ENCODE results near the gene KRT14.
"Not testable (repeated sequence)": the region's sequence is repeated elsewhere in the genome, so short reads cannot be mapped to it uniquely, and the experiment has no call there.

KRT14 gene

GRCh38 chr17:41627316-41628072 is 40.8 kb upstream of the KRT14 start:
- TF ChIP-seq POLR2A (IDR thresholded peaks at IDR 0.05; ENCODE audit: low read depth, low read length) (no peak), POLR2AphosphoS5 (IDR thresholded peaks at IDR 0.05; ENCODE audit: low read depth, low read length) (no peak), TAF1 (IDR thresholded peaks at IDR 0.05; ENCODE audit: borderline replicate concordance, low read depth, low read length) (no peak)
- no peak for FAIRE-seq
- DNase-seq (ENCODE audit: insufficient read length) = no peak

GRCh38 chr17:41626914-41627295 is 40.2 kb upstream of the KRT14 start:
- FAIRE-seq; DNase-seq (ENCODE audit: insufficient read length): not testable (repeated sequence)

- FAIRE-seq = not testable (repeated sequence)
Measured at GRCh38 chr17:41626028-41626913, 39.6 kb upstream of the KRT14 start.

DNA sequence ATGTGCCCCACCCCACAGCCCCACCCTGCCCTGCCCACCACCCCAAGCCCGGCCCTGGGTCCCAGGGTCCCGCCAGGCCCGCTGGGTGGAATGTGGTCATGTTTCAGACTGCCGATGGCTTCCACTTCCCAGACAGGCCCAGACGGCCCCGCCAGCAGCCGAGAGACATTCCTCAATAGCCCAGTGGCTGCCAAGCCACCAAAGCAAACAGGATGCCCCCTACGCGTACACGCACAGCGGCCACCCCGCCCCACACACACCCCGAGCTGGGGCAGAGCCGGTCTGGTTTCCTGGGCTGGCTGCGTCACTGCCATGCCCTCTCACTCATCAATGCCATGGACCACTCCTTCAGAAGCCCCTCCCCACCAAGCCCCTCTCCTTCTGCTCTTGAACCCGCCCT is 38.9 kb upstream of the KRT14 start:
- TF ChIP-seq POLR2A (IDR thresholded peaks at IDR 0.05; ENCODE audit: low read depth, low read length) (no peak), TAF1 (IDR thresholded peaks at IDR 0.05; ENCODE audit: borderline replicate concordance, low read depth, low read length) (no peak), POLR2AphosphoS5 (IDR thresholded peaks at IDR 0.05; ENCODE audit: low read depth, low read length) (no peak)
- FAIRE-seq = no peak
- DNase-seq (ENCODE audit: insufficient read length) = no peak

More at GRCh38 chr17:41626028-41626913, 39.6 kb upstream of the KRT14 start:
- DNase-seq (ENCODE audit: insufficient read length) = not testable (repeated sequence)

GRCh38 chr17:41624208-41625101 is 37.8 kb upstream of the KRT14 start, which contains the start of gene KRT17:
Gene KRT17, minus strand, starts transcription at chr17:41624575. Its CDS starts 66 bp downstream, at chr17:41624509.
- FAIRE-seq = no peak
- TF ChIP-seq TAF1 (IDR thresholded peaks at IDR 0.05; ENCODE audit: borderline replicate concordance, low read depth, low read length) (no peak), POLR2AphosphoS5 (IDR thresholded peaks at IDR 0.05; ENCODE audit: low read depth, low read length) (no peak), POLR2A (IDR thresholded peaks at IDR 0.05; ENCODE audit: low read depth, low read length) (no peak)
- no peak for DNase-seq (ENCODE audit: insufficient read length)

GRCh38 chr17:41623184-41623861 is 36.6 kb upstream of the KRT14 start:
- not testable (repeated sequence) for DNase-seq (ENCODE audit: insufficient read length); FAIRE-seq

- not testable (repeated sequence) for FAIRE-seq
Measured at GRCh38 chr17:41622340-41623183, 35.9 kb upstream of the KRT14 start.

GRCh38 chr17:41621916-41622315 is 35.2 kb upstream of the KRT14 start:
- DNase-seq (ENCODE audit: insufficient read length) (no peak), FAIRE-seq (no peak)
- TF ChIP-seq TAF1 (IDR thresholded peaks at IDR 0.05; ENCODE audit: borderline replicate concordance, low read depth, low read length) (no peak), POLR2AphosphoS5 (IDR thresholded peaks at IDR 0.05; ENCODE audit: low read depth, low read length) (no peak), POLR2A (IDR thresholded peaks at IDR 0.05; ENCODE audit: low read depth, low read length) (no peak)

More at GRCh38 chr17:41622340-41623183, 35.9 kb upstream of the KRT14 start:
- DNase-seq (ENCODE audit: insufficient read length) = not testable (repeated sequence)

- not testable (repeated sequence) for DNase-seq (ENCODE audit: insufficient read length); FAIRE-seq
Measured at GRCh38 chr17:41621435-41621817, 34.7 kb upstream of the KRT14 start.

- FAIRE-seq = no peak
- DNase-seq (ENCODE audit: insufficient read length) = no peak
- no peak for TF ChIP-seq POLR2A (IDR thresholded peaks at IDR 0.05; ENCODE audit: low read depth, low read length)
- no peak for TF ChIP-seq POLR2AphosphoS5 (IDR thresholded peaks at IDR 0.05; ENCODE audit: low read depth, low read length)
- no peak for TF ChIP-seq TAF1 (IDR thresholded peaks at IDR 0.05; ENCODE audit: borderline replicate concordance, low read depth, low read length)
Measured at GRCh38 chr17:41620583-41621434, 34.1 kb upstream of the KRT14 start.

DNA sequence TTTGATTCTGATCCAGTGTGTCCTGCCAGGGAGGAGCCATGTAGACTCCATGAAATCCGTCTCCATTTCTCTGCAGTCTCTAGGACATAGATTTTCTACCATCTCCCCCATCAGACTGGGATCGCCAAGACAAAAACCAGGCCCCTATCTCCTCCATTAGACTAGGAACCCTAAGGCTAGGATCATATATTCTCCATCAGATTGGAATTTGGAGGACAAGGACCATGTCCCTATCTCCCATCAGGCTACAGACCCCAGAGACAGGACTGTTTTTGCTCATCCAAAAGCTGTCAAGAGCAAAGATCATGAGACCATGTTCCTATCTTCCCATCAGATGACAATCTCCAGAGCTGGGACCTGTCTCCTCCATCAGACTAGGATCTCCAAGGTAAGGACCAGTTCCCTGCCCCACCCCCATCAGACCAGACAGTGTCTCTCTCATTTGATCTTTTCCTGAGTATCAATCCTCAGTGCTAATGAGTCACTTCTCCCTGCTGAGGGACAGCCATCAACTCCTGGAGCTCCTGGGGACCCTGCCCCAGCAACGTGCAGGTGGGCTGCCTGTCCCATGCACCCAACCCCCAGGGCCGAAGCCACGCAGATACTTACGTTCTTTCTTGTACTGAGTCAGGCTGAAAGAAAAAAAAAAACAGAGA is 33.4 kb upstream of the KRT14 start:
- FAIRE-seq; DNase-seq (ENCODE audit: insufficient read length): not testable (repeated sequence)
